IMR-90 (cell line): ENCODE measurements around the gene RUNX3.

ENCODE experiments used
- CTCF ChIP-seq: conservative IDR thresholded peaks from 2 replicates; pipeline ENCODE4 v1.5.1; 2012; ENCODE audit warnings: mild to moderate bottlenecking, low read depth, low read length, improper control_type of control experiment
- MAZ ChIP-seq: IDR thresholded peaks from 2 replicates; pipeline ENCODE4 v1.6.1; 2012; ENCODE audit warnings: low read depth, mild to moderate bottlenecking, low read length, improper control_type of control experiment, moderate library complexity, borderline replicate concordance
- POLR2A ChIP-seq: IDR thresholded peaks from 2 replicates; pipeline ENCODE4 v1.6.1; 2012; ENCODE audit warnings: mild to moderate bottlenecking, low read depth, low read length
- RFX5 ChIP-seq: IDR thresholded peaks from 2 replicates; pipeline ENCODE4 v1.8.0; 2012; ENCODE audit warnings: low read depth, mild to moderate bottlenecking, low read length, moderate library complexity
- SMC3 ChIP-seq: fragments of 150-350 bp; IDR thresholded peaks from 2 replicates; pipeline ENCODE4 v1.6.1; 2016; ENCODE audit warnings: low read depth, mild to moderate bottlenecking, antibody characterized with exemption, low read length, moderate library complexity
- TF ChIP-seq, protein P1 (sequence below): fragments of 150-350 bp; IDR thresholded peaks from 2 replicates; pipeline ENCODE4 v1.6.1; 2017; ENCODE audit warnings: mild to moderate bottlenecking, antibody characterized with exemption, low read length, low read depth

DNA sequence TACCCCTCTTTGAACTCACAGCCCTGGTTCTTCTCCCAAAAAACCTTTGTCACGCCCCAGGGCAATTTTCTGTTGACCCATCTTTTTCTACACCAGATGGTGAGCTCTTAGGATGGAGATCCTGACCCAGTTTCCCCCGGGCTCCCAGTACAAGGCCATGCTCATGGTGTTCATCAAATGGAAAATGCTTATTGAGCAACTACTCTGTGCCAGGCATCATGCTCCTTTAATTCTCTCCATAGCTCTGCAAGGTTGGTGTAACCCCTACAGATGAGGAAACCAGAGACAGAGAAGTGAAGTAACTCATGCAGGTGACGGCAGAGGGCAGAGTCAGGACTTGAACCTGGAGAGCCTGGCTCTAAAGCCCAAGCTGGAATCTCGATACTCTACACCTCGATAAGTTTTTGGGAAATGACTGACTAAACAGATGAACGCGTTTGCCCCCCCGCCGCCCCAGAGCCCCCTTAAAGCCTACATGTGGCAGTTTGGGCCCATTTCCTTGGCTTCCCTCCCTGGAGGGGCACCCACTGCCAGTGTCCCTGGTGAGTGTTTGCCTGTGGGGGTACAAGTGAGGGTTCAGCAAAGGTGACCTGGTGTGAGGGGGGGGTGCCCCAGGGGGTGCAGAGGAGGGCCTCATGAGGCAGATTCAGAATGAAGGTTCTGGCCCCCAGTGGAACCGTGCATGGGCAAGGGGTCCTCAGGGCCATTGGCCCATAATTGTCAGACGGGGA lies 30.2 kb upstream of the RUNX3 start:
- TF ChIP-seq SMC3 (no peak), RFX5 (no peak), CTCF (no peak), POLR2A (no peak), MAZ (no peak)
- TF ChIP-seq, protein P1, sequence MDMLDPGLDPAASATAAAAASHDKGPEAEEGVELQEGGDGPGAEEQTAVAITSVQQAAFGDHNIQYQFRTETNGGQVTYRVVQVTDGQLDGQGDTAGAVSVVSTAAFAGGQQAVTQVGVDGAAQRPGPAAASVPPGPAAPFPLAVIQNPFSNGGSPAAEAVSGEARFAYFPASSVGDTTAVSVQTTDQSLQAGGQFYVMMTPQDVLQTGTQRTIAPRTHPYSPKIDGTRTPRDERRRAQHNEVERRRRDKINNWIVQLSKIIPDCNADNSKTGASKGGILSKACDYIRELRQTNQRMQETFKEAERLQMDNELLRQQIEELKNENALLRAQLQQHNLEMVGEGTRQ: no peak
